GM18907 (cell line): ENCODE measurements around the gene IL4R.

Source experiments
- ATAC-seq: cut with Tn5 transposase; IDR thresholded peaks from one replicate; pipeline ENCODE4 v1.9.1; 2021; ENCODE audit warnings: mild to moderate bottlenecking, moderate library complexity; ENCODE audit not compliant: unreplicated experiment

Gene IL4R

DNA sequence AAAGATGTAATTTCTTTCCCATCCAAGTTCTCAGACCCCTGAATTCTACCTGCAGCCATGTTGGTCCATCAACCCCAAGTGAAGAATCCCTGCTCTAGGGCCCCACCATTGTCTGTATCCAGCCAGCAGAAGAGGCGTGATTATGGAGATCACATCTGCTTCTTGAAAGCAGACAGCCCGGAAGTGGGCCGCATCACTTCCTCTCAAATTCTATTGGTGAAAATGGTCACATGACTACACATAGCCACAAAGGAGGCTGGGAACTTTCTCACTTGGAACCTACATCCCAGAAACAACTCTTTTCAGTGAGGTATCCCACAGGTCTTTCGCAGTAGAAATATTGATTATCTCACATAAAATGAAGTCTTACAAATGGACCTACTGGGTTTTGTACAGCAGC is 40.1 kb downstream of the IL4R start:
- no peak for ATAC-seq

DNA sequence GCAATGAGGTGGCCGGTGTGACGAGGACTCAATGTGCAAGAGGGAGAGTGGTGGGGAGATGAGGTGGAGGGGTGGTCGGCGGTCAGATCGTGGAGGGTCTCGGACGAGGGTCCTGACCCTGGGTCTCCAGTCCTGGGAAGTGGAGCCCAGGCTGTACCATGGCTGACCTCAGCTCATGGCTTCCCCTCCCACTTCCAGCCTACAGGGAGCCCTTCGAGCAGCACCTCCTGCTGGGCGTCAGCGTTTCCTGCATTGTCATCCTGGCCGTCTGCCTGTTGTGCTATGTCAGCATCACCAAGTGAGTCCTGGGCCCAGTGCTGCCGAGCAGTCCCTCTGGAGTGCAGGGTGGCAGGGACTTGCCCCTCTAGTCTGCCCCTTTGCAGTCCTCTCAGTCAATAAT is 41.8 kb downstream of the IL4R start:
- no peak for ATAC-seq

DNA sequence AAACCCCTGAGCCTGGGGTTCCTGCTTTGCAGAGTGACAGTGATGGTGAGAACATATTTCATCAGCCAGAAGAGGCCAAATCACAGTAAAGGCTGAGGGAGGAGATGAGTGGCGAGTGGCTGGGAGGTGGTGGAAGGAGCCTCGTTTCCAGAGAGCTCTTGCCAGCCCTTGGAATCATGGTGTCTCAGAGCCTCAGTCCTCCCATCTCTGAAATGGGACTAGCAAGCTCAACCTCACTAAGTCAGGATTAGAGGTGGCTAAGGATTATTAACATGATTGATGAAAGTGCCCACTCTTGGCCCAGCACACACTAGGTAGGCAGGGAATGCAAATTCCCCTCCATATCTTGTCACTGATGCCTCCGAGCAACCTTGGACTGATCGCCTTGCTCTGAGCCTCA is 43.0 kb downstream of the IL4R start:
- no peak for ATAC-seq

DNA sequence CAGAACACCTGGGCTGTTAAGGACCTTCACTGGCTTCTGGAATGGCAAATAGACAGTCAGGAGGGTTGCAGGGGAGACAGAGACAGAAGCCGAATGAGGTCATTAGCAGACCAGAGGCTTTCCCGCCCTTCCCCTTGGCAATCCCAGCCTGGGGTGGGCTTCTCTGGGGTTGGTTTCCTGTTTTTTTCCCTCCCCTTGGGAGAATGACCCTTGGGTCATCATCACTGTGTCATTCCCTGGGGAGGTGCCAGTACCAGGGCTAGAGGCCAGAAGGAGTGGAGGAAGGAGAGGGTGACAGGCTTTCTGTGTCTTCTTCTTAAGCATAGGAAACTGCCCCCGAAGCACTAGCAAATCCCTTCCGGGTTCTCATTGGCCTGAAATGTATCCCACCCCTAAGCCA is 45.3 kb downstream of the IL4R start:
- no peak for ATAC-seq

DNA sequence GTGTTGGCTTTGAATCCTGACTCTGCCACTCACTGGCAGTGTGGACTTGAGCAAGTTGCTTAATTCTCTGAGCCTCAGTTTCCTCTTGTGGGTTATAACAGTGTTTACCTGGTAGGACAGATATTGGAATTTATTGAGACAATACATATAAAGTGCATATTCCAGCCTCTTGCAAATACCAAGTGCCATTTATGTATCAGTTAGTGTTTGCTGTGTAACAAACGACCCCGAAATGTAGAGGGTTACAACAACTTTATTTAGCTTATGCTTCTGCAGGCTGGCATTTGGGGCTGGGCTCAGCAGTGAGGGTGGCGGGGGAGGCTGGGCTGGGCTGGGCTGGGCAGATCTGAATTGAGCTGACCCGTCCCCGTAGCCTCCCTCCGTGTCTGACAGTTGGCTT is 45.8 kb downstream of the IL4R start:
- no peak for ATAC-seq

DNA sequence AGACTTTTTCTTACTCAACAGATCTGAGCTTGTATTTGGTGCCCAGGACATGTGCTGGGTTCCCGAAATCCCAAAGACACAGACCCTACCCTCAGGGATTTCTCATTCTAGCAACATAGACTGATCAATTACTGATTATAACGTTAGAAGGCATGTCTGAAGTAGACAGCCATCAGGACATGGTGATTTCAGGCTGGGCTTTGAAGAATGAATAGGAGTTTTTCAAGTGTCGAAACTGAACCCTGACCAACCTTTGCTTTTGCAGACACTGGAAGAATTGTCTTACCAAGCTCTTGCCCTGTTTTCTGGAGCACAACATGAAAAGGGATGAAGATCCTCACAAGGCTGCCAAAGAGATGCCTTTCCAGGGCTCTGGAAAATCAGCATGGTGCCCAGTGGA is 48.2 kb downstream of the IL4R start:
- ATAC-seq: no peak

DNA sequence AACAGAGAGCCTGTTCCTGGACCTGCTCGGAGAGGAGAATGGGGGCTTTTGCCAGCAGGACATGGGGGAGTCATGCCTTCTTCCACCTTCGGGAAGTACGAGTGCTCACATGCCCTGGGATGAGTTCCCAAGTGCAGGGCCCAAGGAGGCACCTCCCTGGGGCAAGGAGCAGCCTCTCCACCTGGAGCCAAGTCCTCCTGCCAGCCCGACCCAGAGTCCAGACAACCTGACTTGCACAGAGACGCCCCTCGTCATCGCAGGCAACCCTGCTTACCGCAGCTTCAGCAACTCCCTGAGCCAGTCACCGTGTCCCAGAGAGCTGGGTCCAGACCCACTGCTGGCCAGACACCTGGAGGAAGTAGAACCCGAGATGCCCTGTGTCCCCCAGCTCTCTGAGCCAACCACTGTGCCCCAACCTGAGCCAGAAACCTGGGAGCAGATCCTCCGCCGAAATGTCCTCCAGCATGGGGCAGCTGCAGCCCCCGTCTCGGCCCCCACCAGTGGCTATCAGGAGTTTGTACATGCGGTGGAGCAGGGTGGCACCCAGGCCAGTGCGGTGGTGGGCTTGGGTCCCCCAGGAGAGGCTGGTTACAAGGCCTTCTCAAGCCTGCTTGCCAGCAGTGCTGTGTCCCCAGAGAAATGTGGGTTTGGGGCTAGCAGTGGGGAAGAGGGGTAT is 48.9 kb downstream of the IL4R start:
- ATAC-seq: no peak

DNA sequence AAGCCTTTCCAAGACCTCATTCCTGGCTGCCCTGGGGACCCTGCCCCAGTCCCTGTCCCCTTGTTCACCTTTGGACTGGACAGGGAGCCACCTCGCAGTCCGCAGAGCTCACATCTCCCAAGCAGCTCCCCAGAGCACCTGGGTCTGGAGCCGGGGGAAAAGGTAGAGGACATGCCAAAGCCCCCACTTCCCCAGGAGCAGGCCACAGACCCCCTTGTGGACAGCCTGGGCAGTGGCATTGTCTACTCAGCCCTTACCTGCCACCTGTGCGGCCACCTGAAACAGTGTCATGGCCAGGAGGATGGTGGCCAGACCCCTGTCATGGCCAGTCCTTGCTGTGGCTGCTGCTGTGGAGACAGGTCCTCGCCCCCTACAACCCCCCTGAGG is 49.5 kb downstream of the IL4R start:
- no peak for ATAC-seq

DNA sequence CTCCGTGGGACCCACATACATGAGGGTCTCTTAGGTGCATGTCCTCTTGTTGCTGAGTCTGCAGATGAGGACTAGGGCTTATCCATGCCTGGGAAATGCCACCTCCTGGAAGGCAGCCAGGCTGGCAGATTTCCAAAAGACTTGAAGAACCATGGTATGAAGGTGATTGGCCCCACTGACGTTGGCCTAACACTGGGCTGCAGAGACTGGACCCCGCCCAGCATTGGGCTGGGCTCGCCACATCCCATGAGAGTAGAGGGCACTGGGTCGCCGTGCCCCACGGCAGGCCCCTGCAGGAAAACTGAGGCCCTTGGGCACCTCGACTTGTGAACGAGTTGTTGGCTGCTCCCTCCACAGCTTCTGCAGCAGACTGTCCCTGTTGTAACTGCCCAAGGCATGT is 50.0 kb downstream of the IL4R start:
- ATAC-seq: no peak

DNA sequence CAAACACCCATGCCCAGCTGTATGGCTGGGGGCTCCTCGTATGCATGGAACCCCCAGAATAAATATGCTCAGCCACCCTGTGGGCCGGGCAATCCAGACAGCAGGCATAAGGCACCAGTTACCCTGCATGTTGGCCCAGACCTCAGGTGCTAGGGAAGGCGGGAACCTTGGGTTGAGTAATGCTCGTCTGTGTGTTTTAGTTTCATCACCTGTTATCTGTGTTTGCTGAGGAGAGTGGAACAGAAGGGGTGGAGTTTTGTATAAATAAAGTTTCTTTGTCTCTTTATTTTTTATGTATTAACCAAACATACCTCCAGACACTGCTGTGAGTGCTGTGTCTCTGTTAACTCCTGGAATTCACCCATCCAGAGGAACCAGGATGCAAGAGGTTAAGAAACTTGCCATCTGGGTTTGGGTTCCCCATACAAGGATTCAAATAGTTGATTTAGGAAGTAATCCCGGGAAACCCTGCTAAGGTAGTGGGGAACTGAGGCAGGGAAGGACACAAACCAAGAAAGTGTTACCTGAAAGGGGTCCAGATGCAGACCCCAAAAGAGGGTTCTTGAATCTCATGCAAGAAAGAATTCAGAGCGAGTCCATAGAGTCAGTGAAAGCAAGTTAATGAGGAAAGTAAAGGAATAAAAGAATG is 50.8 kb downstream of the IL4R start:
- no peak for ATAC-seq

DNA sequence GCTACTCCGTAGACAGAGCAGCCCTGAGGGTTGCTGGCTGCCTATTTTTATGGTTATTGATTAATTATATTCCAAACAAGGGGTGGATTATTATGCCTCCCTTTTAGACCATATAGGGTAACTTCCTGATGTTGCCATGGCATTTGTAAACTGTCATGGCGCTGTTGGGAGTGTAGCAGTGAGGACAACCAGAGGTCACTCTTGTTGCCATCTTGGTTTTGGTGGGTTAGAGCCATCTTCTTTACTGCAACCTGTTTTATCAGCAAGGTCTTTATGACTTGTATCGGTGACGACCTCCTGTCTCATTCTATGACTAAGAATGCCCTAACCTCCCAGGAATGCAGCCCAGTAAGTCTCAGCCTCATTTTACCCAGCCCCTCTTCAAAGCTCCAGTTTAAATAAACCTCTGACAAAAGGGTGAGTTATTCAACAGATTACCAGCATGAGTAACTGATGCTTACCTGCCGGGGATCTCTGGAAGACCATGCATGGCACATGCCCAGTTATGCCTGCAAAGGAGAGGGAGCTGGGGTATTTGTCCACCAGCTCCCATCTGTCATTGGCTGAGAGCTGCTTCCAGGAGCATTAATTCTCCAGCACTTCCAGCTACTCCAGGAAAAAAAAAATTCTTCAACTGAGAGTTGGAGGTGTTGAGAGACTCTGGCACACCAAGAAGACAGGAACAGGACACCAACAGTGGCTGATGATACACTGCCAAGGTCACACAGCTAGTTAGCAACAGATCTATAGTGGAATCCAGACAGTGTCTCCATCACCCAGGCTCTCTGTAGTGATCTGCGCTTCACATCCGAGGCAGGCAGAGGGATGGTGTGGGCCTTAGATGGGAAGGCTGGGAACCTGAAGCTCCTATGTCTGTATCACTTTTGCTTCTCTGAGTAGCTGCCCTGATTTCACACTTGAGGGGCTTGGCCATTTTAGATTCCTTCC is 51.6 kb downstream of the IL4R start:
- no peak for ATAC-seq

DNA sequence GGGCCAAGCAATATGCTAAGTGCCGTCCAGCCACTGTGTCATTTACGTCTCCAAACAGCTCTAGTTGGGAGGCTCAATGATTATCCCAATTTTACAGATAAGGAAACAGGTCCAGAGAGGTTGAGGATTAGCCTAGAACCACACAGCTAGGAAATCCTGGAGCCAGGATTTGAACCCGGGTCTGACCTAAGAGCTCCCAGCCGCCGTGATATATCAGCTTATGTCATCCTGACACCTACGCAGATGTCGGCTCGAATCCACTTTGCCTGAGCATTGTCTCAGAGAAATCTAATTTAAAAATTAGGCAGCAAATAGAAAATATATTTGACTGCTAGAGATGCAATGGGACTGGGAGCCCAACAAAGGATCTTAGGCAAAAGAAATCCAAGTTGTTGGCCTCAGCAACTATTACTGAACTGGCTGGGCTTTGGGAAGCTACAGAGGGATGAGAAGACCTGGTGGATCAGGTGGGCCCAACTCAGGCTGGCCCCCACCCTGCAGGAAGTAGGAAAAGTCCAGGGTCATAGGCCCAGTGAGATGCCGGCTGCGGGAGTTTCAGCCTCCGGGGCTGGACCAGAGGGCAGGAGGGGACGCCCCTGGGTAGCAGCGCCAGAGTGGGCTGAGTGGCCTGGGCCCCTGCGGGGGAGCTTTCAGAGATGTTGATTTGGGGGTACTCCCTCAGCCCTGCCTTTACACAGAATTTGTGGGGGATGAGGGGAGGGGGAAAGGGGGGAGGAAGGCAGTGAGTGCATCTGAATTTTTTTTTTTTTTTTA is 53.1 kb downstream of the IL4R start:
- peak; percentile 22 for ATAC-seq

DNA sequence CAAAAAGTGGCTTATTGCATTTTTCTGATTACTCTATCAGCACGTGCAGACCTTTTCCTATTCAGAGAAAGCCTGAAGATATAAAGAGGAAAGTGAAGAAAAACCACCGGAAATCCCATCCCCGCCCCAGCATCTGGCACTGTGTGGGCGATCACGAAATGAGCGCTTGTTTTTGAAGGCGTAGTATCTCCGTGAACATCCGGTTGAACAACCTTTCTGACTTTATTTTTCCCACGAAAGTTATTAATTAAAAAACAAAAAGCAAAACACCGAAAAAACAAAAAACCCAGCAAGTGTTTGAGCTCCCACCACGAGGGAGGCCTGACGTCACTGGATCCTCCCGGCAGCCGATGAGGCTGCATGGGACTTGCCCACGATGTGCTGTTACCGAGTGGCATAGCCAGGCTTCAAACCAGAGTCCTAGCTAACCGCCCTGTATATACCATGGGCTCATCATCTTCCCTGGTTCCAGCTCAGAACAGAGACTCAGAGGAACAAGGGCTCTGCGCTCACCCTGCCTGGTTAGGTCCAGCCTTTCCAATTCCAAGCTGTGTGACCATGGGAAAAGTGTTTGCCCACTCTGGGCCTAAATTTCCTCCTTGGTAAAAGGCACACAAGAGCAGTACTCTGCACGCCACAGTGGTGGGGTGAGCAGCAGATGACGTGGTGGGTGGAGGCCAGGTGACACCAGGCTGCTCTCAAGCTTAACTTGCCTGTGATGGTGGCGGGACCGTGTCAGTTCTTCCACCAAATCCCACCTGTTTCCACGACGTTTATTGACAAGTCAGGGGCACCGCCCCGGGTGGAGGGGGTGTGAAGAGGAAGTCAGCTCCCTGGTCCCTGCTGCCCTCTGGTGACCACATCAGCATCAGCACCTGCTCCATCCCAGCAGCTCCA is 53.9 kb downstream of the IL4R start:
- peak; percentile 82 for ATAC-seq

DNA sequence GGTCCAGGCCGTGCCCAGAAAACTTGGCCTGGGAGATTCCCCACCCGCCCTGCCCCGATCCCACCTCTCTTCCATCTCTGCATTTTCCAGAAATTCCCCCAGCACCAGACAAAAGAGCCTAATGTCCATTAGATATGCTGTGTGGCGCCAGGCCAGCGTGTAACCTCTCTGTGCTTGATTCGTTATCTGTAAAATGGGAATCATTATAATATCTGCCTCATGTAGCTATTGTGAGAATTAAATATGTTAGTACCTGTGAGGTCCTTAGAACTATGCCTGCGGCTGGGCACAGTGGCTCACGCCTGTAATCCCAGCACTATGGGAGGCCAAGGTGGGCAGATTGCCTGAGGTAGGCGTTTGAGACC is 54.6 kb downstream of the IL4R start:
- no peak for ATAC-seq

DNA sequence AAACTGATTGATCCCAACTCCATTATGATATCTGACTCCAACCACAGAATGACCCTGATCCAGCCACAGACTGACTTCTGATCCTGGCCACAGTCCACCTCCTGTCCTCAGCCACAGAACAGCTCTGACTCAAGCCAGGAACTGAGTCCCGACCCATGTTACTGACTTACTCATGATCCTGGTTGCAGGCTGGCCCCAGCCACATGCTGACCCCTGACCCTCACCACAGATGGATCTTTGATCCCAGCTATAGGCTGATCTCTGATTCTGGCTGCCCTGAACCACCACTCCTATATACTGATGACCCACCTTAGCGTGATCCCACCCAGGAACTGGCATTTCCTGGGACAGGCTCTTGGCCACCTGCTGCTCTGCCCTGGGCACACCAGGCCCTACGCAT is 56.0 kb downstream of the IL4R start:
- no peak for ATAC-seq

DNA sequence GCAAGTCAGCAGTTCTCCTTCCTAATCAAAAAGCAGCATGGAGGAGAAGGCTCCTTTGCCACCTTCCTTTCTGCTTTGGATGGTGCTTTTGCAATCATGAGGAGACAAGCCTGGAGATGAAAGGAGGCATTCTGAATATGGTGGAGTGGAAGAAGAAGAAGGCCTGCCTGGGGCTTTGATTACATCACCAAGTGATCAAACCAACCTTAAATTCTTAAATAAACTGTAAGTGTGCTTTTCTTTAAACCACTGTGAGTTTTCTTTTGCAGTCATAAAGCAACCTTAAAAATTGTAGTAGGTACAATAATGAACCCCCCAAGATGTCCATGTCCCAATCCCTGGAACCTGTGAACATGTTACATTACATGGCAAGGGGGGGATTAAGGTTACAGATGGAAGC is 56.5 kb downstream of the IL4R start:
- ATAC-seq: no peak

DNA sequence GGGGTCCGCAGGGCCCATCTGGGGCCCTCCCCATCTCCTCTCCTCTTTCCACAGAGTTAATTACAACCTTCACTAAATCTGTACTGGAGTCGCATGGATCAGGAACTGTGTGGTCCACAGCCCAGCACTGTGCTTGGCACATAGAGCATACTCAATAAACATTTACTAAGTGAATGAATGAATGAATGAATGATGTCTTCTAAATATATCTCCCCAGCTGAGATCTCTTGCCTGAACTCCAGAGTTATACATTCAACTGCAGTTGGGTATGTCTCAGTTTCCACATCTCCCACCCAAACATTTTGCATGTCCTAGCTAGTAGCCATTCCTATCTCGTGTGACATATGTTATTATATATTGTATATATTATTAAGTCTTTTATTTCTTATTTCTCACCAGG is 59.5 kb downstream of the IL4R start:
- ATAC-seq: no peak

DNA sequence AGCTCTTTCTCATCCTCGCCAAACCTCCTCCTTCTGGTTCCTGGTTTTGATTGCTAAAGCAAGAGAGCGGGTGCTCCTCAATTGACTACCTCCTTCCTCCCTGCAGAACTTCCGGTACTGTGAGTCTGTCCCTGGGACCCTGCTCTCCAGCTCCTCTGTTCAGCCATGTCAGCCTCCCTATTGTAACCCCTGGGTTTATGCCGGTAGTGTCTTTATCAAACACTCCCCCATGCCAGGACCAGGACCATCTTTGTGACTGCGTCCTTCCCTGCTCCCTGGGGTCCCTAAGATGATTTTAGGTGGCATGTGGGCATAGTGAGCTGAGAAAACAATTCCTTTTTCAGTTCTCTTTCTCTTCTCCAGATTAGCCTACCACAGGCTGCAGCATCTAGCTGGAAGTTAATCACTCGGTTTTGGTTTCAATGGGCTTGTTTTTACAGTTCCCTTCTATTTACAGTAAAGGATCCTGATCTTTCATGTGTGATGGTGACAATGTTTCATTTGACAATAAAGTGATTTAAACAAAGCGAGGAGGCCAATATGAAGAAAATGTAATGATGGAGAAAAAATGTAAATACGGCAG is 60.5 kb downstream of the IL4R start:
- ATAC-seq: peak; percentile 32

DNA sequence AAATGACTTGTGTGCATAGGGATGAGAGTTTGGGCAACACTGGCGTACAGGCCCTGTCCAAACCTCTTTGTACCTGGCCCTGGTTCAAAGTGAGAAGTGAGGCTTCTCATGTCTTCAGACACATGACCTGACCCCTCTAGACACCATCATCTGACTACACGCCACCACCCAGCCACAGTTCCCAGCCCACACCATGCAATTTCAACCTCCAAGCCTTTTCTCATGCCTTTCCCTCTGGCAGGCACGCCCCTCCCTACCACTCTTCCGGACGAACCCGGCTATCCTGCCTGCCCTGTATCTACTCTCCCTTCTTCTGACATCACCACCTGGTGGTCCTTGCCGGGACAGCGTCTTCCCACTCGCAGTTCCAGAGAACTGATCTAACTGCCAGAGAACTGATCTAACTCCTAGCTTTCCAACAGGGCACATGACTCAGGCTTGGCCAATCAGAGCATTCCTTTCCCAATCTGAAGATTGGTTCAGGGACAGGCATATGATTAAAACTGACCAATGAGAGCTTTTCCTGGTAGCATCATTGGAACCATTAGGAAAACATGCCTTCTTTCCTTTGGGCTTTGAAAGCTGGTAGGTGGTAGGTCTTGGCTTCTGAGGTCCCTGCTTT is 61.1 kb downstream of the IL4R start:
- ATAC-seq: peak; percentile 55
